Measurements from ENCODE around the gene RIPOR3.
"Not testable (repeated sequence)": the region's sequence is repeated elsewhere in the genome, so short reads cannot be mapped to it uniquely, and the experiment has no call there.

The RIPOR3 gene

DNA sequence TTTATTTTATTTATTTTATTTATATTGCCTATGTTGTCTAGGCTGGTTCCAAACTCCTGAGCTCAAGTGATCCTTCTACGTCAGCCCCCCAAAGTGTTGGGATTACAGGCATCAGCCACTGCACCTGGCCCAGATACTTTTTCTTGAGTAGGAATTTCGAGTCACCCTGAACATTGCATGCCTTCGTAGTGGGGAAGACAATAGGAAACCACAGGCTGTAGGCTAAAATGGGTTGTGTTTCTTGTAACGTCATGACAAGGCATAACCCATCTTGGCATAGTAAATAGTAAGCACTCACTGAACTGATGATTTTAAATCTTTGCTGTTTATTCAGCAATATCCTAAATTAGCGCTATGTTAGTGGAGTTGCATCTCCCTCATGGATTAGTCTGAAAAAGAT, 146.2 kb downstream of the RIPOR3 start:
- no peak for ATAC-seq
- H3K27me3 Mint-ChIP-seq: no peaks in the 10 kb centered on the region
- DNase-seq: no peak
- H3K4me1 Mint-ChIP-seq: peaks cover 84% of the 10 kb centered on the region
- no peaks in the 10 kb centered on the region for H3K9me3 Mint-ChIP-seq
- H3K36me3 Mint-ChIP-seq (ENCODE audit: low read depth): peaks cover 42% of the 10 kb centered on the region
- H3K4me3 Mint-ChIP-seq: no peak overlapping the region
- peak overlapping the region; percentile 85 for H3K27ac Mint-ChIP-seq

DNA sequence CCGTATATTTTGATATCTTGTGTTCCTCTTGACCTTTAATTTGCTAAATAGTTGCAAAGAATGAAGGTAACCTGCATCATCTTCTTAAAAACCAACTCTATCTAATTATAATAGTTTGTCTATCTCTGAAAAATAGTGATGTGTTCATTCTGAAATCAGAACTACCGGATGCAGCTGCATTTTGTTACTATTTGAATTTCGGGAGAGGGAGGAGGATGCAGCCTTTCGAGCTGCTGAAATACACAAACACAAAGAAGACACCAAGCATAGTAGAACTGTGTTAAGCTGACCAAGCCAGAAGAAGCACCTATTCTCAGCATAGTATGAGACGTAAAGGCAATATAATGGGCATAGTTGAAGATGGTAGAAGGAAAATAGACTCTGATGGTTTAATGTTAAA, 148.0 kb downstream of the RIPOR3 start:
- no peak overlapping the region for H3K4me3 Mint-ChIP-seq
- peaks cover 34% of the 10 kb centered on the region for H3K36me3 Mint-ChIP-seq (ENCODE audit: low read depth)
- H3K27me3 Mint-ChIP-seq: no peaks in the 10 kb centered on the region
- H3K27ac Mint-ChIP-seq: peak overlapping the region; percentile 62
- DNase-seq: no peak
- H3K4me1 Mint-ChIP-seq: peaks cover 82% of the 10 kb centered on the region
- ATAC-seq: no peak
- H3K9me3 Mint-ChIP-seq: no peaks in the 10 kb centered on the region

DNA sequence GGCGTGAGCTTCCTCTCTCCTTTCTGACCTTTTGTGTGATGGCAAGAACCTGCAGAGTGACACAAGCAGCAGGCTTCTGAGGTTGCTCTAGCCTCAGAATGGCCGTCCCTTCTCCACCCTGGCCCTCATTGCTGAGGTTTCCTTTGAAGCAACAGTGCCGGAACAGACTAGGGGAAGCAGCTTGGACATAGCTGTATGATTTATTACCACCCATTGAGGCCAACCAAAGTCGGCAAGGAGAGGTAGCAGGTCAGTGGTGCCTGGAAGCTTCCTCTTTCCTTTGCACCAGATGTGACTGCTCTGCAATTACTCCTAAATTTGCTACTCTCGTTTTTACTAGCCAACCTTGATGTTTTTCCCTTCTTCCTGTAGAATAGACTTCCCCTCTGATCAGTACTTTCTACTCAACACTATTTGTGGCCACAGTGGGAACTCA, 149.7 kb downstream of the RIPOR3 start:
- Mint-ChIP-seq H3K9me3 (no peaks in the 10 kb centered on the region), H3K27ac (peak overlapping the region; percentile 74), H3K27me3 (no peaks in the 10 kb centered on the region), H3K36me3 (ENCODE audit: low read depth) (peaks cover 34% of the 10 kb centered on the region), H3K4me3 (peak overlapping the region; percentile 19), H3K4me1 (peaks cover 76% of the 10 kb centered on the region)
- ATAC-seq (peak; percentile 65), DNase-seq (no peak)

DNA sequence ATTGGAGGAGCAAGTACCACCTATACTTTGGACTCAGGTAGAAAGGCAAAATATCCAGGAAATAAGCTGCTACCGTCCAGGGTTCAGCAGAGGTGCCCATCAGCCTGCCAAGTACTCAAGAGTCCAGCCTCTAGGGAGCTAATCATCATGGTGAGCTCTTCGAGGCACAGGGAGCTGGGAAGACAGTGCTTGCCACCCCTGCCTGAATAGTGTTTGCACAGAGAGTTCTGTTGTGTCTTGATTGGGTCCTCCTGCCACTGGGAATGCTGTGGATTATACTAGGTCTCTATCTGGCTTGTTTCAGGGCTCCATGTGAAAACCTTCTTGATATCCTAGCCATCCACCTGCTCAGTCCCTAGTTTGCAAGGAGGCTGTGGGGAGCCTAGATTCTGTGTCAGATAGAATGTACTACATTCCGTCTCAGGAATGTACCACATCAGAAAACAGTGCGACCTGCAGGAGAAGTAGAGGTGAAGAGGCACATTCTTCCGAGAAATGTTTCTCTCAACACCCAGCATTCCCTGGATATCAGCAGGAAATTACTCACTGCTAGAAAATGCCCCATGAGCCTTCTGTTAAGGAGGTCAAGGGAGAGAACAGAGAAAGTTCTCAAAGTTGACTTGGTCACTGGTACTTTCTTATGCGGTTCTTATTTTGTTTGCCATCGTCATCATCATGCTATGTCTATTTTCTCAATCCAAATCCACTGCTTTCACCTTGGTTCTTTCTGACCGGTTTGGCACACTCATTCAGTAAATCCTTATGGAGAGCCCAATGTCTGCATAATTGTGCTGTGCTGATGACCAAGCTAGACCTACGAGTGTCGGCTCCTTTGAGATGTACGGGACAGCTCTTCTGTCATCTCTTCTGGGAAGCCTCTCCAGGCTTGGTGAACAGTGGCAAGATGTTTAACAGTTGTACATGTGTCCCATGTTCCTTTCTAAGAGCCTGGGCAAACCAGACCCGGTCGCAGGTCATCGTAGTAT, 150.4 kb downstream of the RIPOR3 start:
- Mint-ChIP-seq H3K27ac (peak overlapping the region; percentile 74), H3K4me3 (no peak overlapping the region)
- no peak for ATAC-seq

DNA sequence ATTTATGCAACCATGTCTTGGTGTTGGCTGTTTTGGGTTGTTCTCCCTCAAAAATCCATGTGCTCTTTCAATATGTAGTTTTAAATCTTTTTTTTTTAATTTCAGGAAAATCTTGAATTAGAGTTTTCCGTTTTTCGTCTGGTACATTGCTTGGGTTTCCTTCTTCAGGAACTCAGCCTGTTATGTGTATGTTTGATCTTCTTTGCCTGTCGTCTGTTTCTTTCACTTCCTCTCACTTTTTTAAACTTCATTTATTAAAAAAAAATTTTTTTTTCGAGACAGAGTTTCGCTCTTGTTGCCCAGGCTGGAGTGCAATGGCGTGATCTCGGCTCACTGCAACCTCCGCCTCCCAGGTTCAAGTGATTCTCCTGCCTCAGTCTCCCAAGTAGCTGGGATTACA, 151.5 kb downstream of the RIPOR3 start:
- not testable (repeated sequence) for H3K9me3 Mint-ChIP-seq, ATAC-seq, H3K27ac Mint-ChIP-seq, DNase-seq, H3K27me3 Mint-ChIP-seq, H3K4me3 Mint-ChIP-seq
- Mint-ChIP-seq H3K36me3 (ENCODE audit: low read depth) (peaks cover 25% of the 10 kb centered on the region), H3K4me1 (peaks cover 74% of the 10 kb centered on the region)

More for the DNA sequence above, 150.4 kb downstream of the RIPOR3 start:
- H3K9me3 Mint-ChIP-seq: no peaks in the 10 kb centered on the region
- no peak for DNase-seq
- H3K27me3 Mint-ChIP-seq: no peaks in the 10 kb centered on the region
- peaks cover 29% of the 10 kb centered on the region for H3K36me3 Mint-ChIP-seq (ENCODE audit: low read depth)
- peaks cover 76% of the 10 kb centered on the region for H3K4me1 Mint-ChIP-seq

DNA sequence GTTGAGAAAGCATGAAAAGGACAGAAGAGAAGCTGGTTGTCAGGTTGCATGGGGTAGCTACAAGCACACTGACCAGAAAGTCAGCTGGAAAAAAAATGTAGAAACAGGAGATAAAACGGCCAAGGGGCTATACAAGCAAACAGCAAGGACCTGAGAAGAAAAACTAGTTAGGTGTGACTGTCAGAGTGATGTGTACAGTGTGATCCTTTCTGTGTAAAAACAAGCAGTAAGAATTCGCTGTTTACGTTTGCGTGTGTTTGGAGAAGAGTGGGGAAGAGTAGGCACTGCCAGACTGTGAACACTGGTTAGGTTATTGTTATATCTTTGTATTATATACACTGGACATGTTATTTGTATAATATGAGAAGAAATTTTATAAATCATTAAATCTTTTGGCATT, 153.1 kb downstream of the RIPOR3 start:
- Mint-ChIP-seq H3K4me1 (peaks cover 81% of the 10 kb centered on the region), H3K27ac (no peak overlapping the region), H3K9me3 (no peaks in the 10 kb centered on the region), H3K36me3 (ENCODE audit: low read depth) (peaks cover 22% of the 10 kb centered on the region), H3K27me3 (no peaks in the 10 kb centered on the region), H3K4me3 (no peak overlapping the region)
- no peak for DNase-seq
- ATAC-seq: no peak

DNA sequence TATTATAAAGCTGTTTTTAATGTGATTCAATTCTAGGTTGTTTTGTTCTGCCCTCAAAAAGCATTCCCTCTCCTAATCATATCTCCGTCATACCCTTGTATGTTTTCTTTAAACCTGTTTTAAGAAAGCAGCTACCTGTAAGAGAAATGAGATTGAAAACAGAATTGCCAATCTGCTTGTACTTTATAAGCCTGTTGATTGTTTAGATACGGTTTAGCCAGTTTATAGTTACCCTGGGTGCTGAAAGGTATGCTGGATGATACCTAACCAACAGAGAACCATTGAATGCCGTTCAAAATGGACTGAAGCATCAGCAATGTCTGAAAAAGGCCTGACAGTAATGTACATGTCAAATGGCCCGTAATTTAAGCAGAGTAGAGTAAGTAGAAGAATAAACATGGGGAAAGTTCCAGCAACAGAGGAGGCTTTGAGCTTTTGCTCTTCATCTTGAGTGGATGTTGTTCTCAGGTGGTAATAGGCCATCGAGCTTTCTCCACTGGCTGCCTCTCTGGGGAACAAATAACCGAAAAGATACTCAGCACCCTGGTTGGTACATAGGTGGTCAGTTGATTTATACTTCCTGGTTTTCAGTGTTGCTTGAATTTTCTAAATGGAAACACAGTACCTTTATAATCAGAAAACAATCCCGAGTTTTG, 153.7 kb downstream of the RIPOR3 start:
- H3K27me3 Mint-ChIP-seq: no peaks in the 10 kb centered on the region
- no peak overlapping the region for H3K27ac Mint-ChIP-seq
- DNase-seq (no peak), ATAC-seq (no peak)
- no peaks in the 10 kb centered on the region for H3K9me3 Mint-ChIP-seq
- H3K36me3 Mint-ChIP-seq (ENCODE audit: low read depth): peaks cover 21% of the 10 kb centered on the region
- peaks cover 80% of the 10 kb centered on the region for H3K4me1 Mint-ChIP-seq
- H3K4me3 Mint-ChIP-seq: no peak overlapping the region

DNA sequence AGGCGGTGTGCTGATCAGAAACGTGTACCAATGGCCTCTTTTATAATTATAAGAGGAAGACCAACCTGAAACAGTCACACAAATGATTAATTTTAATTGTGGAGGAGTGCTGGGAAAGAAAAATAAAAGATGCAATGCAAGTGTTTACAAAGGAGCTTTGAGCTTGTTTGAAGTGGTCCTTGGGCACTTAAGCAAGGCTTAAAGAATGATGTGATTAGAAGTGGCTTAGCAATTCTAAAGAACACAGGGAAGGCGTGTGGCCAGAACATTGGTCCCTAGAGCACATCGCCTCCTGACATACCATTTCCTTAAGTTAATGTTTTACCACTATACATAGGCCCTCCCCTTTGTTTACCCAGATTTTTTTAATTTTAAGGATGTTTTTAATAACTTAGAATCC, 155.0 kb downstream of the RIPOR3 start:
- peaks cover 19% of the 10 kb centered on the region for H3K36me3 Mint-ChIP-seq (ENCODE audit: low read depth)
- H3K27ac Mint-ChIP-seq: no peak overlapping the region
- H3K27me3 Mint-ChIP-seq: no peaks in the 10 kb centered on the region
- ATAC-seq (no peak), DNase-seq (no peak)
- H3K9me3 Mint-ChIP-seq: no peaks in the 10 kb centered on the region
- H3K4me1 Mint-ChIP-seq: peaks cover 80% of the 10 kb centered on the region
- H3K4me3 Mint-ChIP-seq: no peak overlapping the region

Data from activated naive CD8-positive, alpha-beta T cell treated with anti-CD3 and anti-CD28 coated beads, Interleukin-2, amount 50 U/mL, for 24 hours (primary cell).